Activated T-helper 1 cell treated with anti-CD3 and anti-CD28 coated beads, Interleukin-2, amount 50 U/mL, for 16 hours (primary cell): ENCODE data around the gene ERG.

Experiments
- DNase-seq, 2 donors: peaks; one replicate each; pipeline ENCODE4 v3.0.0-alpha.2; 2020; ENCODE audit warnings: low read depth in 1 of 2, low spot score in 1 of 2

ERG gene

DNA sequence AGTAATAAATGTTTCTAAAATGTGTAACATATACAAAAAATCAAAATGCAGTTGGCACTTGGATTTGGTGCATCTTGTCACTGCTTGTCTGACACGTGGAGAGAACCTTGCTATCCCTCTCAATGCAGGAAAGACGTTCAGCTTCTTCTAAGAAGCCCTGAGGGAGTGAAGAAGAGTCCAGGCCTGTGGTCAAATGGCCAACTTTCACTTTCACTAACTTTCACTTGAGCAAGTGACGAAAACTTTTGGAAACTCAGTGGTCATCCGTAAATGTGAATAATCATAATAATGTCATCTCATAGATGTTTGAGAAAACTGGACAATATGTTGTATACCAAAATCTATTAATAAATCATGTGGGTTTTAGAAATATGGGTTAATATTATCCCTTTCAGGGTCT, 61.9 kb downstream of the ERG start:
- no peak for DNase-seq

DNA sequence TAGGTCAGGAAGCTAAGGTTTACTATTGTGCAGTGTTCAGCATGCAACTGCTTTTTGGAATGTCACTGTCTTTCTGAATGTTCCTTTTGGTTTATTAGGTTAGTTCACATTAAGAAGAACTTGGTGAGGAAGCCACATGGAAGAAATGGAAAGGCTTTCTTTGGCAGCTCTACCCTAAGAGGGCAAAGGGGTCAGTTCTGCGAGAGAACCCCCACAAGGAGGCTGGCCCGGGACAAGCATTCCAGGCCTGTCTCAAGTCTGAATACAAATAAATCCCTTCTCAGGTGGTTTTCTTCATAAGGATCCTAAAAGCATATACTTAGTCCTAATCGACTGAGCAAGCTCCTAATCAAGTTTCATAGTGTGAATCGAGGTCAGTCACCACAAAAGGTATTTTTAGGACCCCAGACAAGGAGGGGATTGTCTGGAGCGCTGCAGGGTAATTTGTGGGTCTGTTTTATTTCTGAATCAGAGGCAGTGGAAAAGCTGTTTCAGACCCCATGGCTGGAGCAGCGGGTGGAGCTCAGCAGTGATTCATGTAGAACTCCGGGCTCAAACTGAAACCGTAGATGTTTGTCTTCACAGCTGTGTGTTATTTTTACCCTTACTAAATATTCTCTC, 63.3 kb downstream of the ERG start:
- no peak for DNase-seq

DNA sequence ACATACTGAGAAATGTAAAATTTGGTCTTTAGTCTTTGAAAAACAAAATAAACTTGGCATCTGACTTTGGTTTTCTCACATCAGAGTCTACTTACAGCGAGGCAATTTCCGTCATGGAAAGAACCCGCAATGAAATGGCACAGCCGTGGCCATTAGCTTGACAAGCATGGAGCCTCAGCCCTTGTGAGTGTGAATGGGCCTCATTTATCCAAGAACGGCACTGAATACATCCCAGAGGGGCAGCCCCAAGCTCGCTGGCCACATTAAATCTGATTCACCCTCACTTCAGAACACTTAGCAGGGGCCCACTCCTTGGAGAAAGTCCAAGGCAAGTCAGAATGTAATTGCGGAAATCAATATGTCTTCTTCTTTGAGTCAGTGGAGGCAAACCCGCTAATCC, 64.8 kb downstream of the ERG start:
- no peak for DNase-seq

- DNase-seq: no peak
These were observed 67.8 kb downstream of the ERG start for GRCh38 chr21:38430401-38430984.

DNA sequence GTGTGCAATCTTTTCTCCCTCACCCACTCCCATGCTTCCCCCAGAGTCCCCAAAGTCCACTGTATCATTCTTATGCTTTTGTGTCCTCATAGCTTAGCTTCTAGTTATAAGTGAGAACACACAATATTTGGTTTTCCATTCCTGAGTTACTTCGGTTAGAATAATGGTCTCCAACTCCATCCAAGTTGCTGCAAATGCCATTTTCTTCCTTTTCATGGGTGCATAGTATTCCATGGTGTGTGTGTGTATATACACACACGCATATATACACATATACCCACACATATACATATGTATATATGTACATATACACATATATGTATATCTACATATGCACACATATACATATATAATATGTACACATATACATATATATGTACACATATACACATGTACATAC, 69.3 kb downstream of the ERG start:
- DNase-seq: no peak

DNA sequence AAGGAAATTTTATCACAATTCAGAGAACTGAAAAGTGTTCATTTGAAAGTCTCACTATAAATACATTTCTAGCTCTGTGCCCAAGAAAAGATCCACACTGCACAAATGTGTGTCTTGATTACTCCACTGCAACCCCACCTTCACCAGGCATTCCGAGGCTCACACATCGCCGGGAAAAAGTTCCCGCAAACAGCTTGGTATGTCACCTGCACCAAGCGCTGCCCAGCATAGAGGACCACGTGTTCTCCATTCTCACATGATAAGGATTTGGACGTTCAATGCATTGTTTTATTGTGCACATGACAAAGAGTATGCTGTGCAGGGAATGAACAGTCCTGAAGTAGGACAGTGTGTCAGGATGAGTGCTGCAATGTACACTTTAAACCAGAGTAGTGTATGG, 70.1 kb downstream of the ERG start:
- DNase-seq: no peak

- no peak for DNase-seq
These were observed 73.8 kb downstream of the ERG start for GRCh38 chr21:38424305-38425019.

DNA sequence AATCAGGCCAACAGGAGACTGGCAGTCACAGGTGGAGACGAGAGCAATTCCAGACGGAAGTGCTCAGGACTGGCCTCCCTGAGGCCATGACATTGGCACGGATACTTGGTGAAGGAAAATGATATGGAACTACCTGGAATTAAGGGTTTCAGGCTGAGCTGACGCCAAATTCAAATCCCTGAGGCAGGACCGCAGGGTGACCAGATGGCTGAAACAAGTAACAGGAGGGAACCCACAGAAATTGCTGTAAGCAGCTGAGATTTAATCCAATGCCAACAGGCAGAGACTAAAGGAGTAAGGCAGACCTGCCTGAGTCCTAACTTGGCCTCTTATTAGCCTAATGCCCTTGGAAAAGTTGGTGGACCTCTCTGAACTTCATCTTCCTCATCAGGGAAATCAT, 76.2 kb downstream of the ERG start:
- no peak for DNase-seq

DNA sequence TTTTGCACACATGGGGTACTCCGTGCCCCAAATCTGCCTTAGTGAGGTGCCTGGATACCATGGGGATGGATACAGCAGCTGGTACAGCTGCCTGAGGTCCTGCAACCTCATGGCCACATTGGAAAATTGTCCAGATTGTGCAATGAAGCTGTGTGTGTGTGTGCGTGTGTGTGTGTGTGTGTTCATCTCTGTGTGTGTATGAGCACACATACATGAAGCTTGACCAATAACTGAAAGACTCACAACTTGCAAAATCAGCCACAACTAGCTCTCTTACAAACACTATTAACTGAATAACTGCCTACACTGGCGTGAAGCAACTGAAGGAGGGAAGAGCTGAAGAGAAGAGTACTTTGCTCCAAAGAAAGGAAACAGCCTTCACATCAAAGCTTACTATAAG, 78.1 kb downstream of the ERG start:
- DNase-seq: no peak

GRCh38 chr21:38417726-38418125, 80.6 kb downstream of the ERG start:
- no peak for DNase-seq

- no peak for DNase-seq
These were observed 81.5 kb downstream of the ERG start for GRCh38 chr21:38416791-38417190.

GRCh38 chr21:38413958-38414548, 84.2 kb downstream of the ERG start:
- DNase-seq: no peak

DNA sequence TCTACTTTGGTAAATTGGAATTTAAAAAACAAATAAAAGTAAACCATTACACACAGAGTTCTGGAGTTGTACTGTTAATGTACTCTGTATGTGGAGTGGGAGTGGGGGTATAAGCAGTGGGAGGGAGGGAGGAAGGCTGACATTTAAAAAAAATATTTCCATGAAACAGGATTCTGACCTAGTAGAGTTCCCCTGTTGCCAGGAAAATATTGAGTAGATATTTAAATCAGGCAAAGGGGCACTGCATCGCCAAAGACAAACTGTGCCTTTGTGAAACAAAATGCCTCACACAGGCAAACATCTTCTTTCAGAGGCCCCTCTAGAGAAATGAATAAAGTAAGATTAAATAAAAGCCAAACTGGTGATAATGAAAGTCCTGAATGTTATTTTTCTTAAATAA, 87.8 kb downstream of the ERG start:
- DNase-seq: no peak

DNA sequence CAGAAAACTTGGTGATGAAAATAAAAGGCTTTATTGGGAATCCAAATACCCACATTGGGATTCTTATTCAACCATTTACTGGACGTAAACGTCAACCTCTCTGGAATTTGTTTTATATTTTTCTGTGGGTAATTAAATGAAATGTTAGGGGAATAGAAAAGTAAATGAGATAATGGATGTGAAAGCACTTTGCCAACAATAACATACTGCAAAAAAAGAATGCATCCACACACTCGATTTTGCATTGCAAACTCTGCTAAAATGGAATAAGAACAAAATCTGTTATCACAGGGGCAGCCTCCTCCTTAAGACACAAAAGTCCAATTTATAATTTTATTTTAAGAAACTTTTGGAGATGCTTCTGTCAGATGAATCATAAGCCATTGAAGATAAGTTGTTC, 88.4 kb downstream of the ERG start:
- DNase-seq: no peak

- no peak for DNase-seq
These were observed 94.1 kb downstream of the ERG start for GRCh38 chr21:38404177-38404576.

DNA sequence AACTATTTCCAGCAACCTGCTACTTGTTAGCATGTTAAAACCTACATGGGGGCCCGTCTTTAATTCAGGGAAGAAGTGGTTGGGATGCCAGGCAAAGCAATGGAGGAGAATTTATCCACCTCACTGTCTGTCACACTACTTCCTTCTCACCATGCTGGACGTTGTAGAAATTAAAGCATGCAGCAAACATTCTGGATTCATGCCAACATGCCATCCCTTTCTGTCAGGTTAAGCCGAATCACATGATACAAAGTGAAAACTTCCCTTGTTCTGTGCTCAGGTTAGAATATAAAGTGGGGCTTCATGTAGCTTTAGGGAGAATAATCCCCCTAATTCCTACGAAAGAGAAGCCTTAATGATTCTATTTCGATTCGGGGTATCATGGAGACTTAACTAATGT, 95.5 kb downstream of the ERG start:
- DNase-seq: no peak

GRCh38 chr21:38402291-38402690, 96.0 kb downstream of the ERG start:
- no peak for DNase-seq

DNA sequence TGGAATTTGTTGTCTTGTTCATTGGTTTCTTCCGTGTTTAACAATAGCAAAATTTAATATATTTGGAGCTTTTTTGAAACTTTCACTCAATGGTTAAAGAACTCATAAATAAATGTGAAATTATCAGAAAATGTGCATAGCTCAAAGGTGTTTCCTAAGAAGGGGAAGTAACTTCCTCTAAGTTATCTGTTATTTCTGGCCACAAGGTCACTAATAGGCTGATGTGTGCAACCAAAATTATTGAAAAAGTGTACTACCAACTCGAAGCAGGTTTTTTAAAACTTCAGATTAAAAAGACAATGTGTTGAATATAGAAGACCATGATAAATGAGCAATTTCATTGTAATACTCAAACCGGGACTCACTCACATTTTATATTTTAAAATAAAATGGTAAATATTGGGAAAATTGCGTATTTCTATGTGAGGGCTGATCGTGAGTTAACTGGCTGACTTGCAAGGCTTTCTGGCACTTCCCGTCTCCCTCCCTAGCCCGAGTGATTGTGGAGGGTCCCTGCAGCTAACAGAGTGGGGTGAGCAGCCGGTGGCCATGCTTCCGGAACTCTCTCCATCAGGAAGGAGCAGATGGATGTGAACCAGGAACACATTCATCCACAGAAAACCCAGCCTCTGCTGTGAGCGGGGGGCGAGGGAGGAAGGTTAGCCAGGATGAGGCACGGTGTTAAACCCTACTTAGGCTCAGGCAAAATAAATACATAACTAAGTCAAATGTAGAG, 96.9 kb downstream of the ERG start:
- DNase-seq: no peak

- no peak for DNase-seq
These were observed 97.9 kb downstream of the ERG start for GRCh38 chr21:38400195-38400919.

DNA sequence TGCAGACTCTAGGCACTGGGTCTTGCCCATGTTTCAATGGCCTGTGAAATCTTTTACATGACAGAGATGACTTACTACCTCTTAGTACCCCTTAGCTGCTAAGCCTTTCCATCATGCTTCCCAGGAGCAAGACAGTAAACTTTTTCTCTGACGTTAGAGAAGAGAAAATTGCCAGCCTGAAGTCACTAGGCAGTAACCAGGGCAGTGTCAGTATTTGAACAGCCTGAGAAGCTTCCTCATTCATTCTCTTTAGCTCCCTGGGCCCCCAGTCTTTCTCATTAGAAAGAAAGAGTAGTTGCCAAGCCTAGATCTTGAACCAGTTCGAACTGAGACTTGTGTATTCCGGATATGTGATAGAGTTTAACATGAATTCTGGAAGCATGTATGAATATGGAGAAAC, 99.2 kb downstream of the ERG start:
- no peak for DNase-seq

- no peak for DNase-seq
These were observed 102.0 kb downstream of the ERG start for GRCh38 chr21:38396325-38396724.
